GM19238 (cell line): ENCODE data around the gene ZBTB4.

Experiments used
- DNase-seq: peaks from one replicate; pipeline ENCODE4 v3.0.0; 2011; ENCODE audit warnings: low spot score; ENCODE audit not compliant: insufficient read length

Gene ZBTB4

DNA sequence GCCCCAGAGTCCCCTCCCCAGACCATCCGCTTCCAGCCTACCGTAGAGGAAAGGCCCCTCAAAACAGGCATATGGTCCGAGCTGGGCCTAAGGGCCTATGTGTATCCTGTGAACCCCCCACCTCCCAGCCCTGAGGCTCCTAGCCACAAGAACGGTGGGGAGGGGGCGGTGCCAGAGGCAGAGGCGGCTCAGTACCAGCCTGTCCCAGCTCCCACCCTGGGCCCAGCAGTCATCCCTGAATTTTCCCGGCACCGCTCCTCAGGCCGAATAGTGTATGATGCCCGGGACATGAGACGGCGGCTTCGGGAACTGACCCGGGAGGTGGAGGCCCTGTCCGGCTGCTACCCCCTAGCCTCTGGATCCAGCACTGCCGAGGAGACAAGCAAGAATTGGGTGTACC, 58.2 kb downstream of the ZBTB4 start:
- DNase-seq: no peak

- DNase-seq: no peak
Observed at GRCh38 chr17:7419819-7420610, 59.4 kb downstream of the ZBTB4 start, which contains the start of gene SPEM1. Gene SPEM1 (plus strand): TSS chr17:7420324. CDS start chr17:7420385, 61 bp downstream.

DNA sequence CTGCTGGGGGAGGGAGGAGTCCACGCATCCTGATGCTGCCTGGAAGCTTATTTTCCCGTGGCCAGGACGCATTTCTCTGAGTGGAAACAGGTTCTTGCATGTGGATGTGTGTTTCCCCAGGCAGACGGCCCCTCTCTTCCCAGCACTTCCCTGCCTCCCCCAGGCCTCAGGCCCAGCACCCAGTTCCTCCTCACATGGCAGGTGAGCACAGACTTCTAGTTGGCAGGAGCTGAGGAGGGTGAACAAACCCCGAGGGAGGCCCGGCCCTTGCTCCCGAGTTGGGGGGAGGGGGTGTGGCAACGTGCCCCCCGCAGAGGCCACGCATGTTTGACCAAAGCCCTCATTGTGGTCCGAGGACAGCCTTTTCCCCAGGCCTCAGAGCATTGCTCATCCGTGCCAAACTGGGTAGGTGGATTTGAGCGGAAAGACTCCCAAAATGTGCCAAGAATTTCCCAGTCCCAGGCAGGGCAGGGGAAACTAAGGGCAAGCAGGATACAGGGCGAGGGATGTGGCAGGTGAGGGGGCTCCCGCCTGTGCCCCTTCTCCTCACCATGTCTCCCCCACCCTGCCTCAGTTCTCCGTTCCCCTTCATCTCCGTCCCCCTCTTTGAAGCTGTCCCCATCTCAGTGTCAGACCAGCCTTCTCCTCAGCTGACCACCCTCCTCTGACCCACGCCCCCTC, 60.8 kb downstream of the ZBTB4 start:
- no peak for DNase-seq

DNA sequence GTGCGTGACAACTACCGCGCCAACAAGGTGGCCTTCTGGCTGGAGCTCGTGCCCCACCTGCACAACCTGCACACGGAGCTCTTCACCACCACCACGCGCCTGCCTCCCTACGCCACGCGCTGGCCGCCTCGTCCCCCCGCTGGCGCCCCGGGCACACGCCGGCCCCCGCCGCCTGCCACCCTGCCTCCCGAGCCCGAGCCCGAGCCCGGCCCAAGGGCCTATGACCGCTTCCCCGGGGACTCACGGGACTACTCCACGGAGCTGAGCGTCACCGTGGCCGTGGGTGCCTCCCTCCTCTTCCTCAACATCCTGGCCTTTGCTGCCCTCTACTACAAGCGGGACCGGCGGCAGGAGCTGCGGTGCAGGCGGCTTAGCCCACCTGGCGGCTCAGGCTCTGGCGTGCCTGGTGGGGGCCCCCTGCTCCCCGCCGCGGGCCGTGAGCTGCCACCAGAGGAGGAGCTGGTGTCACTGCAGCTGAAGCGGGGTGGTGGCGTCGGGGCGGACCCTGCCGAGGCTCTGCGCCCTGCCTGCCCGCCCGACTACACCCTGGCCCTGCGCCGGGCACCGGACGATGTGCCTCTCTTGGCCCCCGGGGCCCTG, 62.3 kb downstream of the ZBTB4 start:
- DNase-seq: no peak

GRCh38 chr17:7416323-7416722, 63.1 kb downstream of the ZBTB4 start:
- no peak for DNase-seq

DNA sequence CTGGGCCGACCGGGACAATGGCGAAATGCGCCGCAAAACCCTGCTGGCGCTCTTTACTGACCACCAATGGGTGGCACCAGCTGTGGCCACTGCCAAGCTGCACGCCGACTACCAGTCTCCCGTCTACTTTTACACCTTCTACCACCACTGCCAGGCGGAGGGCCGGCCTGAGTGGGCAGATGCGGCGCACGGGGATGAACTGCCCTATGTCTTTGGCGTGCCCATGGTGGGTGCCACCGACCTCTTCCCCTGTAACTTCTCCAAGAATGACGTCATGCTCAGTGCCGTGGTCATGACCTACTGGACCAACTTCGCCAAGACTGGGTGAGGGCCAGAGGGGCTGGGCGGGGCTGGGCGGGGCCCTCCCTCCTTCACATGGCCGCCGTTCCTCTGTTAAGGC, 63.6 kb downstream of the ZBTB4 start:
- DNase-seq: no peak

- DNase-seq: no peak
Observed at GRCh38 chr17:7414837-7415236, 64.6 kb downstream of the ZBTB4 start.

- no peak for DNase-seq
Observed at GRCh38 chr17:7413346-7413985, 66.0 kb downstream of the ZBTB4 start.

DNA sequence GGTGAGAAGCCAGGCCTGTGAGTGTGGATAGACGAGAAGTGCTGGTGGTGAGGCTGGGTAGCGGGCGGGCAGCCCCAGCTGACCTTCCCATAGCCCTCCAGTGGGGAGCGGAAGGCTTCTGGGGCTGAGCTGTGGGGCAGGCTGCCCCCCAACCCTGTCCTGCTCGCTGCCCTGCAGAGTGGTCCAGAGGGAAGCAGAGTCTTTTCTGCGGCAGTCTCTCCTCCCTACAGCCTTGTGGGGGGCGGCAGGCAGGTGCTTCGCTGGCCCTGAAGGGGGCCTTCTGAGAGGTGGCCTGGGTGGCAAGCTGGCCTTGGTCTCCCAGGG, 68.0 kb downstream of the ZBTB4 start:
- no peak for DNase-seq

- no peak for DNase-seq
Observed at GRCh38 chr17:7410634-7411426, 68.6 kb downstream of the ZBTB4 start.

- no peak for DNase-seq
Observed at GRCh38 chr17:7409716-7410115, 69.7 kb downstream of the ZBTB4 start.
